Brain microvascular endothelial cell (primary cell): ENCODE data around the gene TMEM132D.
A peak's percentile ranks its signal among the peaks of the same experiment; 100 is the strongest.

Experiments
- DNase-seq: peaks from one replicate; pipeline ENCODE4 v3.0.0-alpha.2; 2020
- H3K27ac ChIP-seq: fragments of 250-450 bp; sonication (Bioruptor Pico); 2 replicates; pipeline ENCODE4 v1.5.1; 2020; ENCODE audit warnings: mild to moderate bottlenecking, moderate library complexity
- H3K27me3 ChIP-seq: fragments of 250-450 bp; sonication (Bioruptor Pico); replicated peaks from 2 replicates; pipeline ENCODE4 v1.5.1; 2020; ENCODE audit warnings: mild to moderate bottlenecking
- H3K36me3 ChIP-seq: fragments of 250-450 bp; sonication (Bioruptor Pico); replicated peaks from 2 replicates; pipeline ENCODE4 v1.5.1; 2020; ENCODE audit warnings: mild to moderate bottlenecking
- H3K4me3 ChIP-seq: 2 replicates; pipeline ENCODE4 v1.5.1; 2011; ENCODE audit warnings: low read depth, mild to moderate bottlenecking, control low read depth, low read length, moderate library complexity
- in situ Hi-C: cut with HindIII; loops from 2 replicates; pipeline ENCODE4 v1.10.0; 2017; ENCODE audit warnings: low sequenced_read_pairs, low pct_ligation_motif_present
- TF ChIP-seq, protein P1 (sequence below): IDR thresholded peaks from 2 replicates; pipeline ENCODE4 v1.5.1; 2011; ENCODE audit warnings: low read depth, mild to moderate bottlenecking, moderate library complexity, low read length, control low read depth, inconsistent platforms; ENCODE audit errors: missing control alignments

TMEM132D gene

DNA sequence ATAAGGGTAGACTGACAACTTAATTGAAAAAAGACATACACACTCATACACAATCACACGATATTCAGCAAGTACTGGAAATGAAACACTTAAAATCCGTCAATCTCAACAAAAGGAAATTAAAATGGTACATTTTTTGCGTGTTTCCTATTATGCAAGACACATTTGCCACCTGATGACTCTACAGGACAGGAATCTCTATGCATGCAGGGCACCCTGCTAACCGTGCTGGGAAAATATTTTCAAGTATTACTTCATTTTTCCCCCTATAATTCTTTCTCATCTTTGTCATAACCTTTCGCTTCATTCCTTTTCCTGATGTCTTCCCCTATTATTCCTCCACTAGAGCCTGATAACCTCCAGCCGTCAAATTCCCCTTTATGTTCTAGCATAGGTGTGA, 150.2 kb downstream of the TMEM132D start:
- TF ChIP-seq, protein P1, sequence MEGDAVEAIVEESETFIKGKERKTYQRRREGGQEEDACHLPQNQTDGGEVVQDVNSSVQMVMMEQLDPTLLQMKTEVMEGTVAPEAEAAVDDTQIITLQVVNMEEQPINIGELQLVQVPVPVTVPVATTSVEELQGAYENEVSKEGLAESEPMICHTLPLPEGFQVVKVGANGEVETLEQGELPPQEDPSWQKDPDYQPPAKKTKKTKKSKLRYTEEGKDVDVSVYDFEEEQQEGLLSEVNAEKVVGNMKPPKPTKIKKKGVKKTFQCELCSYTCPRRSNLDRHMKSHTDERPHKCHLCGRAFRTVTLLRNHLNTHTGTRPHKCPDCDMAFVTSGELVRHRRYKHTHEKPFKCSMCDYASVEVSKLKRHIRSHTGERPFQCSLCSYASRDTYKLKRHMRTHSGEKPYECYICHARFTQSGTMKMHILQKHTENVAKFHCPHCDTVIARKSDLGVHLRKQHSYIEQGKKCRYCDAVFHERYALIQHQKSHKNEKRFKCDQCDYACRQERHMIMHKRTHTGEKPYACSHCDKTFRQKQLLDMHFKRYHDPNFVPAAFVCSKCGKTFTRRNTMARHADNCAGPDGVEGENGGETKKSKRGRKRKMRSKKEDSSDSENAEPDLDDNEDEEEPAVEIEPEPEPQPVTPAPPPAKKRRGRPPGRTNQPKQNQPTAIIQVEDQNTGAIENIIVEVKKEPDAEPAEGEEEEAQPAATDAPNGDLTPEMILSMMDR = no peak
- in situ Hi-C loops = no loop called here

DNA sequence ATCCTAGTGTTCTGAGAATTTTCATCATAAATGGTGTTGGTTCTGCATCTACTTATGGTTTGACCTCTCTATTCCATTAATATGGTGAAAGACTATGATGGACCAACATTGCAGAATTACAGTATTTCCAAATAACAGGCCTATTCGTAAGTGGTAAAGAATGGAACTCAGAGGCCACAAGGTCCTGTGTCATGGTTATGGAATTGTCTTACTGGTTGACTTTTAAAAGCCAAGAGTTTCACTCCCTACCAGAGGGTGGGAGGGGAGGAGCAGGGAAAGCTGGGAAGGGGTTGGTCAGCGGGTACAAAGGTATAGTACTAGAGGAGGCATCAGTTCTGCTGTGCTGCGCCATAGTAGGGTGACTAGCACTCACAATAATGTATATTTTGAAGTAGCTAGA, 153.4 kb downstream of the TMEM132D start:
- in situ Hi-C loops = no loop called here
- TF ChIP-seq, protein P1 = no peak
- peak; percentile 77 for DNase-seq

More for the DNA sequence above, 150.2 kb downstream of the TMEM132D start:
- Histone ChIP-seq H3K27me3 (no peaks in the 10 kb centered on the region), H3K4me3 (no peak overlapping the region), H3K36me3 (no peaks in the 10 kb centered on the region), H3K27ac (peak overlapping the region; percentile 64)
- peak; percentile 76 for DNase-seq

DNA sequence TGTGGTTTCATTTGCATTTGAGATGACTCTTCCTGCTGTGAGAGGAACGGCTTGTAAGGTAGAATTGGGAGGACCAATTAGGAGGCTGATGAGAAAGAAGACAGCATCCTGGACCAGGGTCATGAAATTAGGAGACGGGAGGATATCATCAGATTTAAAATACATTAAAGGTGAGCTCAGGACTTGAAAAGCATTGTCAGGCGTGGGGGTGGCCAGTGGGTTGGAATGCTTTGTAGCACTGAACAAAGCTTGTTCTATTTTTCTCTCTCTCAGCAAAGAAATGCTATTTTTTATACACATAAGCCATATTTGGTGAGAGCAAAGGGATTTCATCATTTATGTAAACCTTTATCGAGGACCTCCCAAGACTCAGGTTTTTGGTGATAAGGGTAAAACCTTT, 157.5 kb downstream of the TMEM132D start:
- TF ChIP-seq, protein P1 = no peak
- no peak for DNase-seq
- Histone ChIP-seq H3K4me3 (no peak overlapping the region), H3K27ac (no peak overlapping the region), H3K36me3 (no peaks in the 10 kb centered on the region), H3K27me3 (no peaks in the 10 kb centered on the region)
- in situ Hi-C loops = no loop called here

More for the DNA sequence above, 153.4 kb downstream of the TMEM132D start:
- Histone ChIP-seq H3K4me3 (no peak overlapping the region), H3K36me3 (no peaks in the 10 kb centered on the region), H3K27ac (peak overlapping the region; percentile 43), H3K27me3 (no peaks in the 10 kb centered on the region)

DNA sequence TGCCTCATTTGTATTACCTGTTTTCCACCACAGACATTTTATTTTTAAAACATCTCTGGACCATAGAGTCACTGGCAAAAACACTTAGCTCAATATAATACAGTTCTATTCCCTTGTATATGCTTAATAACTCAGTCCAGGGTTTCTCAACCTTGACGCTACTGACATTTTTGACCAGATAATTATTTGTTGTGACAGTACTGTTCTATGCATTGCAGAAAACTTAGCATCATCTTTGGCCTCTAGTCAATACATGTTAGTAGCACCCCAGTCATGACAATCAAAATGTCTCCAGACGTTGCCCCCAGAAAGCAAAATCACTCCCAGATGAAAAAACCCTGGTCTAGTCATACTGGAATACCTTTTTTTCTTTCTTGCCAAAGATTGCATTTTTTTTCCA, 174.7 kb downstream of the TMEM132D start:
- no peaks in the 10 kb centered on the region for H3K36me3 ChIP-seq
- in situ Hi-C loops = no loop called here
- no peak overlapping the region for H3K4me3 ChIP-seq
- DNase-seq = no peak
- TF ChIP-seq, protein P1 = no peak
- no peaks in the 10 kb centered on the region for H3K27me3 ChIP-seq
- no peak overlapping the region for H3K27ac ChIP-seq

DNA sequence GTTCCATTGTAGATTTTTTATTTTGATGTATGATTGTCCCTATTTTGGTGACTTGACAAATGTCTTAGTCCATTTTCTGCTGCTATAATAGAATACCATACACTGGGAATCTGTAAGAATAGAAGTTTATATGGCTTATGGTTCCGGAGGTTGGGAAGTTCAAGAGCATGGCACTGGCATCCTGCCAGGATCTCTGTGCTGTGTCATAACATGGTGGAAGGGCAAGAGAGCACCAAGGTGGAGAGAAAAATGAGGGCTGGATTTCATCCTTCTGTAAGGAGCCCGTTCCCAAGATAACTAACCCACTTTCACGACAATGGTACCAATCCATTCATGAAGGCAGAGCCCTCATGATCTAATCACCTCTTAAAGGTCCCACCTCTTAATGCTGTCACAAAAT, 176.7 kb downstream of the TMEM132D start:
- no peak for DNase-seq
- H3K36me3 ChIP-seq = no peaks in the 10 kb centered on the region
- TF ChIP-seq, protein P1 = no peak
- no peak overlapping the region for H3K27ac ChIP-seq
- H3K27me3 ChIP-seq = no peaks in the 10 kb centered on the region
- in situ Hi-C loops = no loop called here
- H3K4me3 ChIP-seq = no peak overlapping the region

DNA sequence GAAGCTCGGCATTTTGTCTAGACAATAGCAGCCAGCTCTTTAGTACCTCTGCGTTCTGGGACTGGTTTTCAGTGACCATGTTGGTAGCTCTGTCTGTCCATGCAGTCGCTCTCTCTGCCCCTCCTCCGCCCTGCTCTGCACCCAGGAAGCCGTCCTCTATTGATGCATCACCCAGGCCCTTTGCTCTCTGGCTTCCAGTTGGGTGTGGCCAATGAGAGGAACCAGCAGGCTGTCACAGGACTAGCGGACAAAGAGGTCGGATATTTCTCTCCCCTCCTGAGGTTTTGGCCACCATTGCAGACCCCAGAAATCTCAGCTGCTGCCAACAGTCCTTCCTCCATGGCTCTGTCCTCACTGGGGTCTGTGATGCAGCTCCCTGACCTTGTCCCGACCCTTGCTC, 180.6 kb downstream of the TMEM132D start:
- TF ChIP-seq, protein P1 = no peak
- Histone ChIP-seq H3K27ac (no peak overlapping the region), H3K36me3 (no peaks in the 10 kb centered on the region), H3K27me3 (no peaks in the 10 kb centered on the region), H3K4me3 (no peak overlapping the region)
- in situ Hi-C loops = no loop called here
- no peak for DNase-seq
